Measurements from ENCODE around the gene DOK7.

DNA sequence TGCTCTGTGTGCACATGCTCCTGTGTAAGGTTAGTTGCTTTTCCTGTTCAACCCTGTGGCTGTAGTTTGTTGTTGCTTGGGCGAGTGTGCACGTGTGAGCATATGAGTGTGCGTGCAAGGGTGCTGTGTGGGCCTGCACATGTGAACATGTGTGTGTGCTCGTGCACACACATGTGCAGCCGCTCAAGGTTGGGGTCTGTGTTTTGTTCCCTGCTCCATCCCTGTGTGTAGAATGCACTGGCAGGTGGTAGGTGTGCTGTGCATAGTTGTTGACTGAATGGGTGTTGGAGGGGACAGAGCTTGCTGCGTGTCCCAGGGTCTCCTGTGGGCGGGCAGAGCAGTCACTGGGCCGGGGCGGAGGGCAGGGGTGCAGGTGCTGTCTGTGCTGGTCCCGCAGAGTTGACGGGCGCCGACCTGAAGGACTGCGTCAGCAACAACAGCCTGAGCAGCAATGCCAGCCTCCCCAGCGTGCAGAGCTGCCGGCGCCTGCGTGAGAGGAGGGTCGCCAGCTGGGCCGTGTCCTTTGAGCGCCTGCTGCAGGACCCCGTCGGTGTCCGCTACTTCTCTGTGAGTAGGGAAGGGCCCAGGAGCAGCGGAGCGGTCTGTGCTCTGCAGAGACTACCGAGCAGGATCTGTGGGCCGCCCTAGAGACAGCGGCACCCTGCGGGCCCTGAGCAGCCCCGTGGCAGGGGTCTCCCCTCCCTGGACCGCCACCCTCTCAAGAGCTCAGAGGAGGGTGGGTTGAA, 49.3 kb upstream of the DOK7 start:
- TF ChIP-seq CTCF (conservative IDR thresholded peaks at IDR 0.05; ENCODE audit: low read depth, low read length) (no peak), RCOR1 (IDR thresholded peaks at IDR 0.05; ENCODE audit: insufficient replicate concordance, low read length) (no peak)
